NB4 (cell line): ENCODE measurements around the gene PRKCE.

Experiments used
- POLR2A ChIP-seq: IDR thresholded peaks from 2 replicates; pipeline ENCODE4 v1.6.1; 2011; ENCODE audit warnings: mild to moderate bottlenecking; ENCODE audit not compliant: insufficient read length; ENCODE audit errors: extremely low read depth
- TF ChIP-seq, protein P1 (sequence below): IDR thresholded peaks from one replicate; pipeline ENCODE4 v1.5.1; 2012; ENCODE audit warnings: low read depth, low read length

DNA sequence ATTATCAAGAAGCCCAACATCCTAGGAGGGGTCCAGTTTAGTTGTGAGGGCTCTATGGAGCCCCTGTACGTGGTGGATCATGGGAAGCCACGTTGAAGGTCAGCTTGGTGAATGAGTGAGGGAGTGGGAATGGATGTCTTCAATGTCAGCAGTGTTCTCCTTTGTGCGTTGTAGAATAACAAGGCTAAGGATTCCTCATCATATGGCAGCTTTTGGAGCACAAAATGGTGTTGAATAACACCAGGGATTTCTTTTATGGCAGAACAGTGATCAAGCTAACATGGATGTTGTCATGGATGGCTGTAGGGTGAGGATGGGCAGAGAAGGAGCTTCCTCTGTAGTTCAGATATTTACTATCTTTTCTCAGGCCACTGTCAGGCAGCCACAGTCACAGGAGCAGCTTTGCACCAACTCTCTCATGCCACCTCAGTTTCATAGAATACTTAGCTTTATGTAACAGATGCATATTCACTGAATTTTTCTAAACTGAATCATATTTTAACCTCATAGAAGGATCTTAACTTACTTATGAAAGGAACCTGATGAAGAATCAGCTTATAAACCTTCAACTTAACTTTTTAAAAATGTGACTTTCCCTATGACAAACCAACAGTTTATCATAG lies 361.3 kb downstream of the PRKCE start:
- TF ChIP-seq, protein P1, sequence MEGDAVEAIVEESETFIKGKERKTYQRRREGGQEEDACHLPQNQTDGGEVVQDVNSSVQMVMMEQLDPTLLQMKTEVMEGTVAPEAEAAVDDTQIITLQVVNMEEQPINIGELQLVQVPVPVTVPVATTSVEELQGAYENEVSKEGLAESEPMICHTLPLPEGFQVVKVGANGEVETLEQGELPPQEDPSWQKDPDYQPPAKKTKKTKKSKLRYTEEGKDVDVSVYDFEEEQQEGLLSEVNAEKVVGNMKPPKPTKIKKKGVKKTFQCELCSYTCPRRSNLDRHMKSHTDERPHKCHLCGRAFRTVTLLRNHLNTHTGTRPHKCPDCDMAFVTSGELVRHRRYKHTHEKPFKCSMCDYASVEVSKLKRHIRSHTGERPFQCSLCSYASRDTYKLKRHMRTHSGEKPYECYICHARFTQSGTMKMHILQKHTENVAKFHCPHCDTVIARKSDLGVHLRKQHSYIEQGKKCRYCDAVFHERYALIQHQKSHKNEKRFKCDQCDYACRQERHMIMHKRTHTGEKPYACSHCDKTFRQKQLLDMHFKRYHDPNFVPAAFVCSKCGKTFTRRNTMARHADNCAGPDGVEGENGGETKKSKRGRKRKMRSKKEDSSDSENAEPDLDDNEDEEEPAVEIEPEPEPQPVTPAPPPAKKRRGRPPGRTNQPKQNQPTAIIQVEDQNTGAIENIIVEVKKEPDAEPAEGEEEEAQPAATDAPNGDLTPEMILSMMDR, result no peak
- TF ChIP-seq POLR2A, result no peak
